Measurements from ENCODE around the gene EXOSC3. TPM values are rescaled to one million over a fixed set of nuclear protein-coding genes. Genes with fewer than 3 reads are reported as not detected.

Gene EXOSC3
- total and polyA plus RNA-seq, 9 of the 15 experiments (the other 6 are each of a cell fraction or from before 2014, with no cell fraction given): 18.5 to 266 (median 114) TPM

GRCh38 chr9:37800631-37801286 is 15.9 kb upstream of the EXOSC3 start, which contains the start of gene DCAF10 (continued):
- TF ChIP-seq USF1 (CRISPR knock-in tag; IDR thresholded peaks at IDR 0.05) (0 out of 2 replicates have a peak, but pooled peaks have one; percentile 2), CAMTA2 (CRISPR knock-in tag; conservative IDR thresholded peaks at IDR 0.05) (no peak), MYC (IDR thresholded peaks at IDR 0.05; ENCODE audit: low read depth, low read length) (peak; percentile 85), MYC (CRISPR knock-in tag; IDR thresholded peaks at IDR 0.05; ENCODE audit: borderline replicate concordance, low read depth) (peak; percentile 11; the same call in 1 of the 2 replicates), MAX (CRISPR knock-in tag; IDR thresholded peaks at IDR 0.05) (peak; percentile 75), ZNF184 (CRISPR knock-in tag; IDR thresholded peaks at IDR 0.05) (no peak), SAFB (IDR thresholded peaks at IDR 0.05; ENCODE audit: borderline replicate concordance, low read depth, low read length) (no peak), SMARCC2 (IDR thresholded peaks at IDR 0.05; ENCODE audit: low read depth) (no peak), ZNF212 (CRISPR knock-in tag; IDR thresholded peaks at IDR 0.05) (no peak; the same call in 1 of the 2 replicates), NR2C1 (IDR thresholded peaks at IDR 0.05) (peak; percentile 82), NR2C1 (tag; IDR thresholded peaks at IDR 0.05) (peak; percentile 92), PURB (CRISPR knock-in tag; IDR thresholded peaks at IDR 0.05; ENCODE audit: low read depth) (no peak), ARNT (IDR thresholded peaks at IDR 0.05) (0 out of 4 replicates have a peak, but pooled peaks of 1 of the 2 experiments have one; percentile 18), NKRF (IDR thresholded peaks at IDR 0.05; ENCODE audit: borderline replicate concordance) (no peak; the same call in 1 of the 2 replicates), SNRNP70 (optimal IDR thresholded peaks at IDR 0.05; ENCODE audit: low read depth, low read length) (no peak), NCOA4 (IDR thresholded peaks at IDR 0.05; ENCODE audit: partially characterized antibody) (no peak), SMAD4 (CRISPR knock-in tag; conservative IDR thresholded peaks at IDR 0.05) (peak; percentile 92), FOXJ3 (CRISPR knock-in tag; IDR thresholded peaks at IDR 0.05) (no peak), CC2D1A (IDR thresholded peaks at IDR 0.05) (no peak), BCL6 (CRISPR knock-in tag; IDR thresholded peaks at IDR 0.05) (no peak), ZNF589 (CRISPR knock-in tag; IDR thresholded peaks at IDR 0.05; ENCODE audit: low read depth) (no peak), ZNF395 (CRISPR knock-in tag; IDR thresholded peaks at IDR 0.05) (no peak; the same call in 1 of the 2 replicates), ZFP1 (CRISPR knock-in tag; IDR thresholded peaks at IDR 0.05) (no peak), NFIC (IDR thresholded peaks at IDR 0.05) (peak; percentile 75), PYGO2 (tag; IDR thresholded peaks at IDR 0.05) (peak; percentile 62; the same call in 1 of the 2 replicates)
- TF ChIP-seq, protein P1, sequence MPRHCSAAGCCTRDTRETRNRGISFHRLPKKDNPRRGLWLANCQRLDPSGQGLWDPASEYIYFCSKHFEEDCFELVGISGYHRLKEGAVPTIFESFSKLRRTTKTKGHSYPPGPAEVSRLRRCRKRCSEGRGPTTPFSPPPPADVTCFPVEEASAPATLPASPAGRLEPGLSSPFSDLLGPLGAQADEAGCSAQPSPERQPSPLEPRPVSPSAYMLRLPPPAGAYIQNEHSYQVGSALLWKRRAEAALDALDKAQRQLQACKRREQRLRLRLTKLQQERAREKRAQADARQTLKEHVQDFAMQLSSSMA (CRISPR knock-in tag; IDR thresholded peaks at IDR 0.05): peak; percentile 86; the same call in 1 of the 2 replicates

All from K562 (cell line).